ENCODE data around the gene NKX1-1. TPM values are rescaled to one million over a fixed set of nuclear protein-coding genes. Genes with fewer than 3 reads are reported as not detected.
A peak's percentile ranks its signal among the peaks of the same experiment; 100 is the strongest.
"Not testable (repeated sequence)": the region's sequence is repeated elsewhere in the genome, so short reads cannot be mapped to it uniquely, and the experiment has no call there.

The NKX1-1 gene
- total RNA-seq, 2 experiments from 2014 or later: not detected

DNA sequence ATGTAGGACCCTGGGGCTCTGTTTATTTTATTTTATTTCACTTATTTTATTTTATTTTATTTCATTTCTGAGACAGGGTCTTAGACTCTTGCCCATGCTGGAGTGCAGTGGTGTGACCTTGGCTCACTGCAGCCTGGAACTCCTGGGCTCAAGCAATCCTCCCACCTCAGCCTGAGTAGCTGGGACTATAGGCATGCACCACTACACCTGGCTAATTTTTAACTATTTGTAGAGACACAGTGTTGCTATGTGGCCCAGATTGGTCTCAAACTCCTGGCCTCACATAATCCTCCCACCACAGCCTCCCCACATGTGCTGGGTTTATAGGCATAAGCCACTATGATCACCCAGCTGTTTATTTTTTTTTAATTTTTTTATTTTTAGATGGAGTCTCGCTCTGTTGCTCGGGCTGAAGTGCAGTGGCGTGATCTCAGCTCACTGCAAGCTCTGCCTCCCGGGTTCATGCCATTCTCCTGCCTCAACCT lies 37.5 kb upstream of the NKX1-1 start:
- H3K36me3 Mint-ChIP-seq (ENCODE audit: low read depth); POLR2A ChIA-PET; DNase-seq; H3K4me1 Mint-ChIP-seq; H3K27me3 Mint-ChIP-seq; CTCF ChIA-PET; H3K4me3 Mint-ChIP-seq; H3K27ac Mint-ChIP-seq; H3K9me3 Mint-ChIP-seq: not testable (repeated sequence)

DNA sequence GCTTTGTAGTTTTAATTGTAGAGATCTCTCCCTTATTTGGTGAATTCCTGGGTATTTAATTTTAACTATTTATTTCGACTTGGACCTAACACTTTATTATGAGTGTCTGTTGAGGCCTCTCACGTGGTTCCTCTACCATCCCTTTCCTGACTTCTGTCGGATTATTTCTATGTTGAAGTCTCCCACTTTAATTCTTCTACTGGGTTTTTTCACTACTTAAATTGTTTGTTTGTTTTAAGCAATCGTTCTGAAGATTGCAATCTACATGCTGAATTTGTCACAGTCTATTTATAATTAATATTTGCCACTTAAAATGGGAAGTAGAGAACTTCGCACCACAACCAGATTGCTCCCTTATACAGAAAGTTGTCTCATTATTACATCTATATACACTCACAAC lies 20.8 kb upstream of the NKX1-1 start:
- Mint-ChIP-seq H3K4me3 (no peak overlapping the region), H3K27ac (no peak overlapping the region), H3K27me3 (peaks cover 5% of the 10 kb centered on the region), H3K4me1 (no peaks in the 10 kb centered on the region), H3K9me3 (no peaks in the 10 kb centered on the region), H3K36me3 (ENCODE audit: low read depth) (no peaks in the 10 kb centered on the region)
- DNase-seq: no peak
- CTCF ChIA-PET: no interaction called here
- POLR2A ChIA-PET: no interaction called here

DNA sequence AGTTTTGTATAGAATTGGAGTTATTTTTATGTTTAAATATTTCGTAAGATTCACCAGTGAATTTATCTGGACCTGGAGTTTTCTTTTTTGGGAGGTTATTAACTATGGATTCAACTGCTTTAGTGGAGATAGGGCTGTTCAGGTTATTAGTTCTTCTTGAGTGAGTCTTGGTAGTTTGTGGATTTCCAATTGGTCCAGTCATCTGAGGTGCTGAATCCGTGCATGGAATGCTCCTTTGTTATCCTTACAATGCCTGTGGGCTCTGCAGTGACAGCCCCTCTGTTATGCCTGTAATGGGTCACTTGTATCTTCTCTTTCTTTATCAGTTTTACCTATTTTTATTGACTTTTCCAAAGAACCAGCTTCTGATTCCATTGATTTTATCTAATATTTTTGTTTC lies 15.4 kb upstream of the NKX1-1 start:
- POLR2A ChIA-PET: no interaction called here
- no peak overlapping the region for H3K27ac Mint-ChIP-seq
- no peak overlapping the region for H3K4me3 Mint-ChIP-seq
- no peaks in the 10 kb centered on the region for H3K9me3 Mint-ChIP-seq
- peaks cover 6% of the 10 kb centered on the region for H3K27me3 Mint-ChIP-seq
- H3K4me1 Mint-ChIP-seq: no peaks in the 10 kb centered on the region
- CTCF ChIA-PET: no interaction called here
- DNase-seq: no peak
- H3K36me3 Mint-ChIP-seq (ENCODE audit: low read depth): no peaks in the 10 kb centered on the region

DNA sequence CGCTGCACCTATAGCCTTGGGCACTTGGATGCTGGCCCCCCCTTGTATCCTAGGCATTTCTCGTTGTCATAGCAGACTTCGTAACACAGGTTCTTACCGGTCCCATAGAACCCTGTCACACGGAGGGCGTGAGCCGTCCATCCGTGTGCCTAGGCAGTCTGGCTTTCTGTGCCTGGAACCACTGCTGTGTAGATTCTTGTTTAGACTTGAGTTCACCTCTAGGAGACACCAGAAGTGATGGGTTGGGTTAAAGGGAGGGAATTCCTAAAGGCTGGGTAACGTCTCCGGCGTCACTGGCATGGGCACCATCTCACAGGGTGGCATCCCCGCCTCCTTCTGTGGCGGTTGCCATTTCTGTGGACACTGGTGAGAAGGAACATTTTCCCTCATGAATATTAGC lies 13.5 kb upstream of the NKX1-1 start:
- CTCF ChIA-PET: no interaction called here

DNA sequence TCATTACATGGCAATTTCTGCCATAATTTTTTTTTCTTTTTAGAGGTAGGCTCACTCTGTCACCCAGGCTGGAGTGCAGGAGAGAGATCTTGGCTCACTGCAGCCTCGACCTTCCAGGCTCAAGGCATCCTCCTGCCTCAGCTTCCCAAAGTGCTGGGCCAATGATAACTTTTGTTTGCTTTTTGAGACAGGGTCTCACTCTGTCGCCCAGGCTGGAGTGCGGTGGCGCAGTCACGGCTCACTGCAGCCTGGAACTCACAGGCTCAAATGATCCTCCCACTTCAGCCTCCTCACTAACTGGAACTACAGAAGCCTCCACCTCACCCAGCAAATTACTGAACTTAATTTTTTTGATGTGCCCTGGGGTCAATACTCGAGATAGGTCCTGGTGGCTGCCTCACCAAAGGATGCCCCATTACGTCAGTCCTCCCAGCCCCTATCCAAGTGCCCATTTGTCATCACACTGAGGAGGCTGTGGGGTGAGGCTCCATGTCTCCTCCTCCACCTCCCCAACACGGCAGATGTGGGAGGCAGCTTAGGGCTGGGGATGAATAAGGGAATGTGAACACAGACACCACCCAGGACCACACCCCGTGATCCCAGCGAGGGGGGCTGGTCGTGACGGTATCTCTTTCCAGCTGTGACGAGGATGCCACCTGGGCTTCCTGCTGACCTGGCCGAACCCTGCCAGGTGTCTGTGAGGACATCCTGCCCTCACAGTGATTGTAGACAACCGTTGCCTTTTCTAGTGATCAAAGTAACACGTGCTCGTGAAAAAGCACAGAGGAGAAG lies 12.4 kb upstream of the NKX1-1 start:
- H3K27ac Mint-ChIP-seq: no peak overlapping the region
- no peaks in the 10 kb centered on the region for H3K9me3 Mint-ChIP-seq
- H3K27me3 Mint-ChIP-seq: peaks cover 2% of the 10 kb centered on the region
- no peaks in the 10 kb centered on the region for H3K36me3 Mint-ChIP-seq (ENCODE audit: low read depth)
- no peak overlapping the region for H3K4me3 Mint-ChIP-seq
- H3K4me1 Mint-ChIP-seq: no peaks in the 10 kb centered on the region
- ChIA-PET POLR2A (no interaction called here), CTCF (no interaction called here)
- peak; percentile 3 for DNase-seq

More for the DNA sequence above, 13.5 kb upstream of the NKX1-1 start:
- no peaks in the 10 kb centered on the region for H3K36me3 Mint-ChIP-seq (ENCODE audit: low read depth)
- no peak overlapping the region for H3K4me3 Mint-ChIP-seq
- H3K27me3 Mint-ChIP-seq: peaks cover 2% of the 10 kb centered on the region
- H3K27ac Mint-ChIP-seq: no peak overlapping the region
- H3K9me3 Mint-ChIP-seq: no peaks in the 10 kb centered on the region
- POLR2A ChIA-PET: no interaction called here
- DNase-seq: peak; percentile 9
- no peaks in the 10 kb centered on the region for H3K4me1 Mint-ChIP-seq

DNA sequence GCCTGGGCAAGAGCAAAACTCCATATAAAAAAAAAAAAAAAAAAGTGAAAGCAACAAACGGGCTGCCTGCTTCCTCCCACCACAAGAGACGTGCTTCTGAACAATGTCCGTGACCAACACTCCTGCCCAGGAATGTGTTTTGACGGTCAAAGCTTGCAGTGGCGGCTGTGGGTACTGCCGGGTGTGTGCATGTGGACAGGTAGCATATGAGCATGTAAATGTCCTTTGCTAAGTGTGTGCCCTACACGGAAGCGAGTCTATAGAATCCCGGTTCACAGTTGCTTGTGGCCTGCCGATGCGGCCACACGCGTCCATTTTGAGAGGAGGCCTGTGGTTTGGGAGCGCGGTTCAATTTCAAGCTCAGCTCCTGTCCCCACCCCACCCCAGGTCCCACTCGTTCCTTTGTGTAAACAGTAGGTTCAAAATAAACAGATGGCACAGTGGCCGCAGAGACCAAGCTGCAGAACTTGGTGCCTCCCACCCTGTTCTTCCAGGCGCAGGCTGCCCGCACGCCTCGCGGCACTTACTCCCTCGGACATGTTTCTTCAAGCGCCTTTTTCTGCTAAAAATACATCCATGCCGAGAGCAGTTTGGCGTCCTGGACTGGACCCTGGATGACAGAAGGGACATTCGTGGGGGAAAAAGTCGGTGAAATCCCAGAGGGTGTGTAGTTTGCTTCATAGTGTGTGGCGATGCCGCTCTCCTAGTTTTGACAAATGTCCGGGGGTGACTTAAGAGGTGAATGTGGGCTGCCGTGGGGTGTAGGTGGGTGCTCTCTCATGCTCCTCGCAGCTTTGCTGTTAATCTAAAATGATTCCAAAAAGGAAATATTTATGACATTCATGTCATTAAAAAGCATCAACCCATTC lies 11.5 kb upstream of the NKX1-1 start:
- POLR2A ChIA-PET: no interaction called here
- CTCF ChIA-PET: no interaction called here

DNA sequence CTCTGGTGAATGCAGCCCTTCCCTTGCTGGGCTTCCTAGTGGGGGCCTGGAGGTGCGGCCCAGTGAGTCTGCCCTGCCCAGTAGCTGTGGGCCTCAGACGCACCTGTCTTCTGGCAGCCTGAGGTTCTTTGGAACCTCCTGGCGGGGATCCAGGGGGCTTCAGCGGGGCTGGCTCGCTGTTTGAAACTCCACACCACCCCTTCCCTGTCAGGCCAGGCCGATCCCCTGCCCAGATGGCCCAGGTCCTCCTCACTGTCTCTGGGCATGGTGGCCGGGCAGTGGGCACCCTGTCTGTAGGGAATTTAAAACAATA lies 10.7 kb upstream of the NKX1-1 start:
- no peak overlapping the region for H3K27ac Mint-ChIP-seq
- H3K36me3 Mint-ChIP-seq (ENCODE audit: low read depth): no peaks in the 10 kb centered on the region
- H3K9me3 Mint-ChIP-seq: no peaks in the 10 kb centered on the region
- H3K4me3 Mint-ChIP-seq: no peak overlapping the region
- no peak for DNase-seq
- H3K27me3 Mint-ChIP-seq: peaks cover 4% of the 10 kb centered on the region
- no peaks in the 10 kb centered on the region for H3K4me1 Mint-ChIP-seq
- POLR2A ChIA-PET: no interaction called here
- CTCF ChIA-PET: no interaction called here

More for the DNA sequence above, 11.5 kb upstream of the NKX1-1 start:
- Mint-ChIP-seq H3K27me3 (peaks cover 4% of the 10 kb centered on the region), H3K4me3 (no peak overlapping the region), H3K4me1 (no peaks in the 10 kb centered on the region), H3K9me3 (no peaks in the 10 kb centered on the region), H3K36me3 (ENCODE audit: low read depth) (no peaks in the 10 kb centered on the region), H3K27ac (no peak overlapping the region)
- peak; percentile 5 for DNase-seq

DNA sequence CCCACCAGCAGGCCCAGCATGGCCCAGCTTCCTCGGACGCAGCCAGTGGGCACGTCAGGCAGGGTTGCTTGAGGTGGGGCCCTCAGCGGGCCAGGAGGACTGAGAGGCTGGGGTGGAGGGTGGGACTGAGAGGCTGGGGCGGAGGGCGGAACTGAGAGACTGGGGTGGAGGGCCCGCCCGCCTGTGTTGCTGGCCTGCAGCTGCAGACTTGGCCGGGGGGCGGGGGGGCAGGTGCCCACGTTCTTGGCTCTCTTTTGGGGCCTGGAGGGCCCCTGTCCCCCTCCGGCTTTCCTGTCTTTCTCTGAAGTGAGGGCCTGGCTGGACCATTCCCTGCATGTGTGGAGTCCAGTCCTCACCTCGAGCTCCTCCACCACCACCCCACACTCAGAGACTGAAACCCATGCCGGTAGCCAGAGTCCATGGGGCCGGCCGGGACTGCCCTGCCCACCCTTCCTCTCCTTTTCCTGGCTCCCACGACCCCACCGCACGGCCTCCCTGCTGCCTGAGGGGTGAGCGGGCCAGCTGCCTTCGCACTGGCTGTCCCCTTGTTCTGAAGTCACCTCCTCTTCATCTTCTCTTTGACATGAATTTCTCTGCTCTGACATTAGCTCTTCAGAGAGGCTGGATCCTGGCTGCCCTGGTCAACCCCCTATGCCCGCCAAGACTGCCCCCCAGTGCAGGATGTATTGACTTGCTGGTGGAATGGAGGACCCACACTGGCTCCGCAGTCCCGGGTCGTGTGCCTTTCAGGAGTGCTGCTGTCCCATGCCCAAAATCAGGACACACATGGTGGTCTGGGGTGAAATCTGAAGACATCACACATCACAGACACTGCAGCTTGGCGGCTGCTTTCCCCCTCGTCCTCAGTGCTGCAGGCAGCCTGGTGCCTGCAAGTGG lies 10.1 kb upstream of the NKX1-1 start:
- H3K9me3 Mint-ChIP-seq: no peaks in the 10 kb centered on the region
- ChIA-PET POLR2A (no interaction called here), CTCF (no interaction called here)
- no peaks in the 10 kb centered on the region for H3K36me3 Mint-ChIP-seq (ENCODE audit: low read depth)
- no peak for DNase-seq
- H3K27me3 Mint-ChIP-seq: peaks cover 7% of the 10 kb centered on the region
- no peaks in the 10 kb centered on the region for H3K4me1 Mint-ChIP-seq
- H3K27ac Mint-ChIP-seq: no peak overlapping the region
- no peak overlapping the region for H3K4me3 Mint-ChIP-seq

DNA sequence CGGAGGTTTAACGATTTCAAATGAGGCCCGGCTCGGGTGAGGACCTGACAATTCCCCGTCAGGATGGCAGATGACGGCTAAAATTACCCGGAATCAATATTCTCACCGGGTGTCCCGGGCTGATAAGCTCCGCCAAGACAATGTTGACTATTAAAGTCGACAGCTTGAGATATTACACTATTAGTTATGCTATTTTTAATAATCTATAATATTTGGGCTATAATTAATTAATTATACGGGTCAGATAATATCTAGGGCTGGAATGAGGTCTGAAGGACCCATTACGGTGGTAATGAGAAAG lies 9.4 kb upstream of the NKX1-1 start:
- POLR2A ChIA-PET: no interaction called here
- H3K36me3 Mint-ChIP-seq (ENCODE audit: low read depth): no peaks in the 10 kb centered on the region
- no peak for DNase-seq
- no peaks in the 10 kb centered on the region for H3K4me1 Mint-ChIP-seq
- no peak overlapping the region for H3K27ac Mint-ChIP-seq
- CTCF ChIA-PET: no interaction called here
- no peak overlapping the region for H3K4me3 Mint-ChIP-seq
- H3K27me3 Mint-ChIP-seq: peaks cover 6% of the 10 kb centered on the region
- no peaks in the 10 kb centered on the region for H3K9me3 Mint-ChIP-seq

DNA sequence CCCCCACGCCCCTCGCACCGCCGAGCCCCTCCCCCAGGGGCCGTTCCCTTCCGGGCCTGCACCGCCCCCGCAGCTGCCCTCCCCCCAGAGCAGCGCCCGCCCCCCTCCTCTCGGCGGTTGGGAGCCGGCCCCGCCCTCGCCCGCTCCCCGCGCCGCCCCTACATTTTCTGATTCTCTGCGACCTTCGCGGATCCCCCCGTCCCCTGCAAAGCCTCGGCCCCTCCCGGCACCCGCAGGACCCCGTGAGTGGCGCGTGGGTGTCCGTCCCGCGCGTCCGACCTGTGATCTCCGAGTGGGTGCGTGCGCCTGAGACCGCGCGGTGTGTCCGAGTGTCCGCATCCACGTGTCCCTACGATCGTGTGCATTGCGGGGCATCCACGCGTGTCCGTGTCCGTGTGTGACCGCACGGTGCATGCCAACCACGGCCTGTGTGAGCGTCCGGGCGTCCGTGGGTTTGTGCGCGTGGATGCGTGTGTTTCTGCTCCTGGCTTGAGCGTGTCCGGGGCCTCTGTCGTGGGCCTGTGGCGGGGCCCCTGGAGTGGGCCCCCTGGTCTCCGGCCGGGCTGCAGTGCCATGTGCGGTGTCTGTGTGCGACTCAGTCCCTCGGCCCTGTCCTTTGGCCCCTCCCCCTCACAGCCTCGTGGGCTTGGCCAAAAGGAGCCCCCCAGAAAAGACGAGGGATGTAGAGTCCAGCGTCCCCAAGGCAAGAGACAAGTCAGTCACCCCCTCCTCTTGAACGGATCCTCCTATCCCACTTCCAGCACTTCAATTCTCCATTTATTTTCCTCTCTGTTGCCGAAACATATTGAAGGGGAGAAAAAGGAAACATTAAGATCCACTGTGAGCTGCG lies 8.8 kb upstream of the NKX1-1 start:
- ChIA-PET POLR2A (no interaction called here), CTCF (no interaction called here)
- Mint-ChIP-seq H3K27ac (no peak overlapping the region), H3K36me3 (ENCODE audit: low read depth) (no peaks in the 10 kb centered on the region), H3K9me3 (no peaks in the 10 kb centered on the region), H3K4me1 (no peaks in the 10 kb centered on the region), H3K4me3 (no peak overlapping the region), H3K27me3 (peaks cover 6% of the 10 kb centered on the region)
- DNase-seq: no peak

DNA sequence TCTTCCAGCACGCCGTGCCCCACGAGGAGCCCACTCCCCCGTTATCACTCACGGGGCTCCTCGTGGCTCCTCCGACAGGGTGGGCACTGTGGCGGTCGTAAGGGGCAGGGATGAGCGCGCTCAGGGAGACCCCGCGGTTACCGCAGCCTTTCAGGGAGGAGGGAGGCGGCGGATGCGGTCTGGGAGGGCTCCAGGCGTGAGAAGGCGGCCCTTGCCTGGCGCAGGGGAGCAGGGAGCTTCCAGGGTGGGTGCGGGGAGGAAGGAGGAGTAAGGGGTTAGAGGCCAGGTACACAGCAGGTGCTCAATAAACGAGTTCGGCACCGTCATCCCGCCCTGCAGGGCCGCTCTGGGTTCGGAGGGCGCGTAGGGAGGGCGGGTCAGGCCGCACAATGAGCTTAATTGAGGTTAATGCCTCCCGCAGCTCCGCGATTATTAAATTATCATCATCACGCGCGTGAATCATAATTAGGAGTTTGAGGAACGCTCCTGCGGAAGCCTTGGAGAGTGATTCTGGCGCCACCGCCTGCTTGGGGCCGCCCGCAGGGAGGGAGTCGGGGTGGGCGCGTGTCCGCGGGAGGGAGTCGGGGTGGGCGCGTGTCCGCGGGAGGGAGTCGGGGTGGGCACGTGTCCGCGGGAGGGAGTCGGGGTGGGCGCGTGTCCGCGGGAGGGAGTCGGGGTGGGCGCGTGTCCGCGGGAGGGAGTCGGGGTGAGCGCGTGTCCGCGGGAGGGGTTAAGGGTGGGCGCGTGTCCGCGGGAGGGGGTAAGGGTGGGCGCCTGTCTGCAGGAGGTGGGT lies 7.6 kb upstream of the NKX1-1 start:
- Mint-ChIP-seq H3K4me3 (no peak overlapping the region), H3K4me1 (no peaks in the 10 kb centered on the region), H3K27me3 (peaks cover 15% of the 10 kb centered on the region), H3K27ac (no peak overlapping the region), H3K36me3 (ENCODE audit: low read depth) (no peaks in the 10 kb centered on the region), H3K9me3 (no peaks in the 10 kb centered on the region)
- no peak for DNase-seq
- ChIA-PET CTCF (no interaction called here), POLR2A (no interaction called here)

DNA sequence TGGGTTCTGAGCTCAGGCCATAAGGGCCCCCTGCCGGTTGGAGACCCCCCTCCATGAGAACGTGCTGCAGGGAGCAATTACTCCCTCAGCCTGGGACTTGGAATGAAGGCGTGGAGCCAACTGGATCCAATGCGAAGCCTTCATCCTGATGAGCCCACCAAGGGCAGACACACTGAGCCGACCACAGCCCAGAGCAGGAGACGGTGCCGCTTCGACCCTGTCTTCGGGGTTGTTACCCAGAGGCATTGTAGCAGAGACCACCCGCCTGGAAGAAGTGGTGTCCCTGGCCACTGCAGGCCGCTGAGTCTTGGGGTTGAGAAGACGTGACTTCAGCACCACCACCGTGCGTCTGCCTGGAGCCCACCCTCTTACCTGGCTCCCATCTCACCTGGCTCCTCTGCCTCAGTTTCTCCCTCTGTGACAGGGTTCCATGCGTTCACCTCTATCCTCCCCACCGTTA lies 7.0 kb upstream of the NKX1-1 start:
- Mint-ChIP-seq H3K4me3 (no peak overlapping the region), H3K27ac (no peak overlapping the region), H3K36me3 (ENCODE audit: low read depth) (peaks cover 2% of the 10 kb centered on the region), H3K4me1 (peaks cover 2% of the 10 kb centered on the region), H3K9me3 (no peaks in the 10 kb centered on the region), H3K27me3 (peaks cover 21% of the 10 kb centered on the region)
- DNase-seq: no peak
- ChIA-PET CTCF (no interaction called here), POLR2A (no interaction called here)
